SK-MEL-5 (cell line): Measurements from ENCODE around the gene PIH1D1. TPM values are rescaled to one million over a fixed set of nuclear protein-coding genes. Genes with fewer than 3 reads are reported as not detected.
"Not testable (repeated sequence)": the region's sequence is repeated elsewhere in the genome, so short reads cannot be mapped to it uniquely, and the experiment has no call there.

Source experiments
- DNase-seq: peaks from one replicate; pipeline ENCODE4 v3.0.0-alpha.2; 2016; ENCODE audit warnings: low read depth, low spot score
- in situ Hi-C: cut with HindIII; loops from 2 replicates; pipeline ENCODE4 v1.10.0; 2016; ENCODE audit warnings: low sequenced_read_pairs, high pct_unique_total_duplicates, low pct_unique_long_range_greater_than_20kb
- total RNA-seq: library from RNA; depleted of rRNA; stranded (reverse); fragments of >200 nt; shearing (Covaris generic); gene quantifications from 2 replicates; pipeline ENCODE4 v1.2.3, GENCODE V29; 2014

Gene PIH1D1
- total RNA-seq, 1 experiment from 2014 or later: 64.1 TPM

GRCh38 chr19:49465371-49465770 is 13.8 kb upstream of the PIH1D1 start:
- no peak for DNase-seq
- in situ Hi-C loops: no loop called here

DNA sequence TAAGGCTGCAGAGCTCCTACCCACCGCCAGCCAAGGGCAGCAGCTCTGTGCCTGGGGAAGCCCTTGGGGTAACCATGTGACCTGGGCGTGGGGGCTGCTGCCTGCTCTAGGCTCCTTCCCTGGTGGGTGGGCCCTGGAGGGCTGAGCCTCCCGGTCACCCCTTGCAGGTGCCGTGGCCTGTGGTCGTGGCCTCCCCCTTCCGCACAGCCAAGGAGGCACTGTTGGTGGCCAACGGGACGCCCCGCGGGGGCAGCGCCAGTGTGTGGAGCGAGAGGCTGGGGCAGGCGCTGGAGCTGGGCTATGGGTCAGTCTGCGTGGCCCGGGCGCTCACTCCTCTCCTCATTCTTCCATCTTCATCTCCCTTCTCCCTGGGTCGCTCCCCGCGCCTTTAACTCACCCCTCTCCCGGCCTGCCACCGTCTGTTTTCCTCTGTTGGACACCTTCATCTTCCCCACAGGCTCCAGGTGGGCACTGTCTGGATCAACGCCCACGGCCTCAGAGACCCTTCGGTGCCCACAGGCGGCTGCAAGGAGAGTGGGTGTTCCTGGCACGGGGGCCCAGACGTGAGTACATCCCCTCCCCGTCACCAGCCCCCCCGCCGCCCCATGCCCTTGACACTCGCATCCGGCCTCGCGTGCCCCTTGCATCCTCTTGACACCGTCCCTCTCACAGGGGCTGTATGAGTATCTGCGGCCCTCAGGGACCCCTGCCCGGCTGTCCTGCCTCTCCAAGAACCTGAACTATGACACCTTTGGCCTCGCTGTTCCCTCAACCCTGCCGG is 12.5 kb upstream of the PIH1D1 start:
- in situ Hi-C loops: no loop called here
- DNase-seq: no peak

GRCh38 chr19:49462492-49462891 is 10.9 kb upstream of the PIH1D1 start:
- in situ Hi-C loops: no loop called here
- no peak for DNase-seq

DNA sequence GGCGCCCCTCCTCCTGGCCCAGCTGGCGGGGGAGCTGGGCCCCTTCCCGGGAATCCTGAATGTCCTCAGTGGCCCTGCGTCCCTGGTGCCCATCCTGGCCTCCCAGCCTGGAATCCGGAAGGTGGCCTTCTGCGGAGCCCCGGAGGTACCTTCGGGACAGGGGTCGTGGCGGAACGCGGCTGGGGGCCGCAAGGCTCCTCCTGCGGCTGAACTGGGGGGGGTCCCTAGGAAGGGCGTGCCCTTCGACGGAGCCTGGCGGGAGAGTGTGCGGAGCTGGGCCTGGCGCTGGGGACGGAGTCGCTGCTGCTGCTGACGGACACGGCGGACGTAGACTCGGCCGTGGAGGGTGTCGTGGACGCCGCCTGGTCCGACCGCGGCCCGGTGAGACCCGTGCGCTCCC is 10.0 kb upstream of the PIH1D1 start:
- in situ Hi-C loops: no loop called here
- DNase-seq: no peak

GRCh38 chr19:49461130-49461529 is 9.5 kb upstream of the PIH1D1 start:
- in situ Hi-C loops: not testable (repeated sequence)

GRCh38 chr19:49459388-49459787 is 7.8 kb upstream of the PIH1D1 start:
- no peak for DNase-seq
- in situ Hi-C loops: no loop called here

More at GRCh38 chr19:49461130-49461529, 9.5 kb upstream of the PIH1D1 start:
- DNase-seq: not testable (repeated sequence)

DNA sequence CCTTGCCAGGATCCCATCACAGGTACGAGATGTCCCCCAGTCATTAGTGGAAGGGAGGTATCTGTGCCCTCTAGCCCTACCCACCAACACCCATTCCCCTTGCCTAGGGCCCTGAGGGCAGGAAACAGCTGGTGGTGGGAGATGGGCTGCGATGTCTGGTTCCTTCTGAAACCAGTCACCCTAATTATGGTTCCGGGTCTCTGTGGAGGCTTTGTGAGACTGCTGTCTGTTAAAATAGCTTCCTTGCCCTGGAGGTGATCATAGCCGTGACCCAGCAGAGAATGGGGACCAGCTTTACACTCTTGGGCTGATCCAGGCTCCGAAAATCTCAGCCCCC is 6.9 kb upstream of the PIH1D1 start:
- DNase-seq: no peak
- in situ Hi-C loops: no loop called here

DNA sequence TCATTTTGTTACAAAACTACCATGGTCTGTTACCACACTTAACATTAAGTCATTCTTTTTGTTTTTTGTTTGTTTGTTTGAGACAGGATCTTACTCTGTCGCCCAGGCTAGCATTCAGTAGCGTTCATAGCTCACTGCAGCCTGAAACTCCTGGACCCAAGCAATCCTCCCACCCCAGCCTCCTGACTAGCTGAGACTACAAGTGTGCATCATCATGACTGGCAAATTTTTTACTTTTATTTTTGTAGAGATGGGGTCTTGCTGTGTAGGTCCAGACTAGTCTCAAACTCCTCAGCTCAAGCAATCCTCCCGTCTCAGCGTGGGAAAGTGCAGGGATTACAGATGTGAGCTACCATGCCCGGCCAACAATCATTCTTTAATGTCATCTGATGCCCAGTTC is 4.7 kb upstream of the PIH1D1 start:
- DNase-seq: no peak
- in situ Hi-C loops: no loop called here

DNA sequence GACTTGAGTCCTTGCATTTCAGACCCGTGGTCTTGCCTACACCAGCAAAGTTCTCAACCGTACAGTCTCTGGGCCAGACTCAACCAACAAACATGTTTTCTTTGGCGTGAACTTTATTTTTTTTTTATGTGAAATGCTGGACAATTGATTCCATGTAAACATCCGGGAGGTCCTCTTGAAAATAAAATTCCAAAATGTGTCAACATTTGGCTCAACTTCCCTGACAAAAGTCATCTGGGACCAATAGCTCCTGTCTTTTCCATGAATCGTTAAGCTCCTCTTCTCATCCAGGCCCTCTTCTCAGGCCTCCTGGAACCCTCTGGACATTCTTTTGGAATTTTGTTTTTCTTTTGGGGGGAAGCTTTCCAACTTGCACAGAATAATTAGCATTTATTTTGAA is 4.2 kb upstream of the PIH1D1 start:
- no peak for DNase-seq
- in situ Hi-C loops: no loop called here

DNA sequence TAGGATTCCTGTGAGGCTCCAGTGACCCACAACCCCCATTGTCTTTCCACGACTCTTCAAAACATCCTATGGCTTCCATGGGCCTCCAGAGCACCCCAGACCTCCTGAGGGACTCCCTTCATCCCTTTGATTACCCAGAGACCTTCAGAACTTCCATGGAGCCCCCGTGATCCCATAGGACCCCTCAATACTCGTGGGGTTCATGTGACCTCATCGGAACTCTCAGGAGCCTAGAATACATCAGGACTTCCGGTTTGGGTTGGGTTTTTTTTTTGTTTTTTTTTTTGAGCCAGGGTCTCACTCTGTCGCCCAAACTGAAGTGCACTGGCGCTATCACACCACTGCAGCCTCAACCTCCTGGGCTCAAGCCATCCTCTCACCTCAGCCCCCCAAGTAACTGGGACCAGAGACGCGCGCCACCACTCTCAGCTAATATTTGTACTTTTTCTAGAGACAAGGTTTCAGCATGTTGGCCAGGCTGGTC is 2.2 kb upstream of the PIH1D1 start:
- no peak for DNase-seq
- in situ Hi-C loops: no loop called here

GRCh38 chr19:49453013-49453756 is 1.6 kb upstream of the PIH1D1 start, which contains the start of gene ALDH16A1:
TSS of gene ALDH16A1 (plus strand) at chr19:49453225. CDS start at chr19:49453332, 107 bp downstream.
- DNase-seq: peak; percentile 97
- in situ Hi-C loops: no loop called here

DNA sequence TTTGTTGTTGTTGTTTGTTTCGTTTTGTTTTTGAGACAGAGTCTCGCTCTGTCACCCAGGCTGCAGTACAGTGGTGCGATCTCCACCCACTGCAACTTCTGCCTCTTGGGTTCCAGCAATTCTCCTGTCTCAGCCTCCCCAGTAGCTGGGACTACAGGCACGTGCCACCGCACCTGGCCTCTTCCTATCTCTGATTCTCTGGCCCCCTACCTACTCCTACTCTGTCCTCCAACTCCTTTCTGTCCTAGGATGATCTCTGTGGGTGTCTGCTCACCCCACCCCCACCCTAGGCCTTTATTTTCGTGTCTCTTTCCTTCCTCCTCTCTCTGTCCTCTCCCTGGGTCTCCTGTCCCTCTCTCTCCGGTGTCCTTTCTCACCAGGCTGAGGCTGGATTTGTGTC is 1.2 kb downstream of the PIH1D1 start:
- no peak for DNase-seq
- in situ Hi-C loops: no loop called here

GRCh38 chr19:49448432-49448786 is 3.2 kb downstream of the PIH1D1 start:
- in situ Hi-C loops: no loop called here

GRCh38 chr19:49447485-49448431 is 3.9 kb downstream of the PIH1D1 start:
- in situ Hi-C loops: no loop called here
- peak; percentile 76 for DNase-seq

More at GRCh38 chr19:49448432-49448786, 3.2 kb downstream of the PIH1D1 start:
- DNase-seq: no peak

GRCh38 chr19:49445997-49446396 is 5.6 kb downstream of the PIH1D1 start:
- in situ Hi-C loops: no loop called here

GRCh38 chr19:49444100-49444700 is 7.4 kb downstream of the PIH1D1 start:
- in situ Hi-C loops: not testable (repeated sequence)

More at GRCh38 chr19:49445997-49446396, 5.6 kb downstream of the PIH1D1 start:
- DNase-seq: no peak

DNA sequence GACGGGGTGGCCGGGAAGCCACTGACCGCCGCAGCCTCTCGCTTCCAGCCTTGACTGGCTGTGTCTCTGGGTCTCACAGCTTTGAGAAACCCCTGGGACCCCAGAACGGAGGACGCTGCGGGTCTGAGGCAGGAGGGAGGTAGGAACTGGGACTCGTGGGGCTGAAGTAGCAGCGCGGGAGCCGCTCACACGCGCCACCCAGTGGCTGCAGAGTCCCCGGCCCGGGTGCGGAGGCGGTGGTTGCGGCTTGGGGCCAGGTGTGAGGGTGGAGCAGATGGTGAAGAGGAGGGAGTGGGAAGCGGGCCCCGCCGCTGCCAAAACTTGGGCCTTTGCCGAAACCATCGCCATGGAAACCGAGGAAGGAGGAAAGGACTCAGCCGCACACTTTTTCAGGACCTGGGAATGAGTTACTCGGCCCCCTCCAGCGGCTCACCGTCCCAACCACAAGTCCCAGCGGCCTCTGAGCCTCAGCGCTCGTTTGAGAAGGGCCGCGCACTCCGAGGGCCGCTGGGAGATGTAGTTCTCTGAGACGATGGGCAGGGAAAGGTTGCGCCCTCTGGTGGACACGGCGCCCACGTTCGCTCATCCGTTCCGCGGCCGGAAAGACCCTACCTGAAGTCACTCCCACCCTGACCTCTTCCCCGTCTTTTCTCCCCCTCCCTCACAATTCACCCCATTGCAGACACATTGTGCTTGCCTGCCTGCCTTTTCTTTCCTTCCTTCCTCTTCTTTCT is 8.1 kb downstream of the PIH1D1 start:
- in situ Hi-C loops: no loop called here
- DNase-seq: peak; percentile 93

More at GRCh38 chr19:49444100-49444700, 7.4 kb downstream of the PIH1D1 start:
- not testable (repeated sequence) for DNase-seq
